ENCODE data around the gene BRMS1L.

GRCh38 chr14:35878272-35879150 is 52.4 kb downstream of the BRMS1L start:
- TF ChIP-seq POLR2A (IDR thresholded peaks at IDR 0.05) (no peak), CTCF (IDR thresholded peaks at IDR 0.05) (no peak), EP300 (IDR thresholded peaks at IDR 0.05) (no peak)
